GM13977 (cell line): ENCODE measurements around the gene FAP.

Experiments
- DNase-seq: peaks from one replicate; pipeline ENCODE4 v3.0.0; 2012; ENCODE audit warnings: low spot score
- CTCF ChIP-seq: IDR thresholded peaks from 2 replicates; pipeline ENCODE4 v1.5.1; 2012; ENCODE audit warnings: mild to moderate bottlenecking, control low read depth; ENCODE audit not compliant: insufficient read depth; ENCODE audit errors: extremely low read depth, missing control alignments
- in situ Hi-C: fragments of 300-500 bp; cut with MboI; formaldehyde crosslinking; loops from one replicate; pipeline ENCODE4 v1.12.0; 2022; ENCODE audit warnings: low sequenced_read_pairs, low pct_unique_long_range_greater_than_20kb, mixed read lengths, inconsistent platforms; ENCODE audit not compliant: unreplicated experiment

FAP gene

GRCh38 chr2:162174746-162175145 lies 68.5 kb downstream of the FAP start:
- no peak for TF ChIP-seq CTCF
- in situ Hi-C loops: no loop called here
- no peak for DNase-seq

- no peak for TF ChIP-seq CTCF
- in situ Hi-C loops: no loop called here
- no peak for DNase-seq
Measured at GRCh38 chr2:162172802-162173370, 70.4 kb downstream of the FAP start.

- DNase-seq: no peak
- TF ChIP-seq CTCF: no peak
- in situ Hi-C loops: no loop called here
Measured at GRCh38 chr2:162166745-162167144, 76.5 kb downstream of the FAP start.

GRCh38 chr2:162166174-162166573 lies 77.1 kb downstream of the FAP start:
- no peak for TF ChIP-seq CTCF
- in situ Hi-C loops: no loop called here
- no peak for DNase-seq

- in situ Hi-C loops: no loop called here
- TF ChIP-seq CTCF: no peak
- no peak for DNase-seq
Measured at GRCh38 chr2:162164802-162165201, 78.4 kb downstream of the FAP start.

- no peak for DNase-seq
- TF ChIP-seq CTCF: no peak
- in situ Hi-C loops: no loop called here
Measured at GRCh38 chr2:162159446-162159845, 83.8 kb downstream of the FAP start.

GRCh38 chr2:162156149-162156548 lies 87.1 kb downstream of the FAP start:
- in situ Hi-C loops: no loop called here
- DNase-seq: no peak
- no peak for TF ChIP-seq CTCF
